MG63 (cell line): ENCODE measurements around the gene ST3GAL6. TPM values are rescaled to one million over a fixed set of nuclear protein-coding genes. Genes with fewer than 3 reads are reported as not detected.

Source experiments
- DNase-seq: peaks from one replicate; pipeline ENCODE4 v3.0.0-alpha.2; 2020
- H3K27me3 ChIP-seq: fragments of 250-450 bp; sonication (Bioruptor Pico); 2 replicates; pipeline ENCODE4 v1.5.1; 2020; ENCODE audit warnings: mild to moderate bottlenecking, moderate library complexity
- H3K36me3 ChIP-seq: fragments of 250-450 bp; sonication (Bioruptor Pico); 2 replicates; pipeline ENCODE4 v1.5.1; 2020; ENCODE audit warnings: mild to moderate bottlenecking, moderate library complexity
- H3K4me3 ChIP-seq: fragments of 250-450 bp; sonication (Bioruptor Pico); 2 replicates; pipeline ENCODE4 v1.5.1; 2020; ENCODE audit warnings: mild to moderate bottlenecking, moderate library complexity
- H3K9me3 ChIP-seq: fragments of 250-450 bp; sonication (Bioruptor Pico); 2 replicates; pipeline ENCODE4 v1.5.1; 2020; ENCODE audit warnings: mild to moderate bottlenecking, moderate library complexity
- total RNA-seq: library from RNA; depleted of rRNA; stranded (reverse); fragments of >200 nt; shearing (Covaris generic); gene quantifications from 2 replicates; pipeline ENCODE4 v1.2.3, GENCODE V29; 2014; ENCODE audit warnings: low replicate concordance

The ST3GAL6 gene
- total RNA-seq, 1 experiment from 2014 or later = 1.4 TPM

DNA sequence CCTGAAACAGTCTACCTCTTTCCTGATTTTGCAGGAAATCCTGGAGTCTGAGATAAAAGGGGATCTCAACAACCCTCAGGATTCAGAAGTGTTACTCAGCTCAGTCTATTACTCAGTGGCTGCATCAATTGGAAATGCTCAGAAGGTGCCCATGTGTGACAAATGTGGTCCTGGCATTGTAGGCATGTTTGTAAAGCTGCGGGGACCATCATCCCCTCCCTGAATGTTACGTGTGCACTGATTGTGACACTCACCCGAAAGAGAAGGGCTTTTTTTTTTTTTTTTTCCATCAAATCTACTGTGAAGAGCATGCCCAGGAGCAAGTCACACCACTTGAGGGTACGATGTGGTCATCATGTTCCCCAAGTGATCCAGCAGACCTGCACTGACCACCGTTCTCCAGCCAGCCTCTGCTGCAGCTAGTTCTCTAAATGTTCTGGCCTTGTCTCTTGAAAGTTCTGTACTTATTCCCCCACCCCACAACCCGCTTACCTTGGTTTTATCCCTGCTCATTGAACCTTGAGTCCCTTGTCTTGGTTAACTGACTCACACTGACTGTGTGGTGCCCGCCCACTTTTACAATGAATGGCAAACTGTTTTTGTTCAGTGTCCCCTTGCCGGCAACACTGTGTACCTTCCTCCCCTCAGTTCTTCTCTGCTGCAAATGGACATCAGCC, 19.8 kb downstream of the ST3GAL6 start:
- DNase-seq = no peak
- H3K9me3 ChIP-seq = no peaks in the 10 kb centered on the region
- no peaks in the 10 kb centered on the region for H3K36me3 ChIP-seq
- no peaks in the 10 kb centered on the region for H3K27me3 ChIP-seq
- H3K4me3 ChIP-seq = no peak overlapping the region

DNA sequence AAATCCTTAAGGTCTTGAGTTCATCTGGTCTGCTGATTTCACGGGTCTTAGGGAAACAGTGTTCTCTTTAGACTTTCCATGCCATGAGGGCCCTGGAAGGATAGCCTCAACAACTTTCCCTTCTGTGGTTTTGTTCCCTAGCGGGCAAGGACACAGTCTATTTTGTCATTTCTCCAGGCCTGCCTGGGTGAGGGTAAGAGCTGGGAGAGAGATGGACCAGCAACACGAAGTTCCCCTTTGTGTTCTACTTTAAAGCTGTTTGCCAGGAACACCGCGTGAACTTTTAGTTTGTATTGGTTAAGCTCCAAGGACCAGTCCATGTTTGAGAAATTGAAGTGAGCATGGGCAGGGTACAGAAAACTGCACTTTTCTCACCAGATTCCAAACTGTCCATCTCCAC, 20.9 kb downstream of the ST3GAL6 start:
- DNase-seq = no peak
- H3K4me3 ChIP-seq = no peak overlapping the region
- no peaks in the 10 kb centered on the region for H3K36me3 ChIP-seq

DNA sequence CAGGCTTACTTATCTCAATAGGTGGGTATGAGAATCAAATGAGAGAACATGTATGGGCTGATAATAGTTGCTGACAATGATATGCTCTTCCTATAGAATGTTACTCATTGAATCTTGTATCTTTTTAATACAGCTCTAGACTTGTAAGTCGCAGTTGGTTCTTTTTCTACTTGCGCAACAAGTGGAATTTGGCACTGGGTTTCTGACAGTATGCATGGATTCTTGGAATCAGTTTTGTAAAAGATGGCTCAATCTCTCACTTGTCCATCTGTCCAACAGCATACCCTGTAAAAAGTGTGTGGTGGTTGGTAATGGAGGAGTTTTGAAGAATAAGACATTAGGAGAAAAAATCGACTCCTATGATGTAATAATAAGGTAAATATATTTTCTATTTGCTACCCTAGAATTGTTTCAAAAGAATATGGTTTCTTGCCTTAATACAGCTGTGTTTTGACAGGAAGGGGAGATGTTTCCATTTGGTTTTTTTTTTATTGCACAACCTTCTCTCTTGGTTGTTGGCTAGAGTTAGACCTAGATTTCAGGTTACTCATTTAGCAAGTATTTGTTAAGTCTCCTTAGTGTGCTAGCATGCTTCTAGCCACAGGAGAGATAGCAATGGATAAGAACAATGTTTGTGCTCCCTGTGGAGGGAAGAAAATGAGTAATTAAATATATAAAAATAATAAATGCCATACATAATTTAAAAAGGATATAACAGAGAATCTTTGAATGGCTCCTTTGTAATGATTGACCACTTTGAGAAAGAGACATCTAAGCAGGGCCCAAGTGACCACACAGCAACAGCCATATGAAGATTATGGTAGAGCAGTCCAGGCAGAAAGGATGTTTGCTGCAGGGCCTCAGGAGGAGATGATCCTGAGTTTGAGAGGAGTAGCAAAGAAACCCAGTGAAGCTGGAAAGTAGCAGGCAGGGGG, 21.8 kb downstream of the ST3GAL6 start:
- H3K4me3 ChIP-seq = no peak overlapping the region
- no peaks in the 10 kb centered on the region for H3K36me3 ChIP-seq
- no peaks in the 10 kb centered on the region for H3K27me3 ChIP-seq
- no peaks in the 10 kb centered on the region for H3K9me3 ChIP-seq
- peak; percentile 18 for DNase-seq

More for the DNA sequence above, 20.9 kb downstream of the ST3GAL6 start:
- Histone ChIP-seq H3K27me3 (no peaks in the 10 kb centered on the region), H3K9me3 (no peaks in the 10 kb centered on the region)

DNA sequence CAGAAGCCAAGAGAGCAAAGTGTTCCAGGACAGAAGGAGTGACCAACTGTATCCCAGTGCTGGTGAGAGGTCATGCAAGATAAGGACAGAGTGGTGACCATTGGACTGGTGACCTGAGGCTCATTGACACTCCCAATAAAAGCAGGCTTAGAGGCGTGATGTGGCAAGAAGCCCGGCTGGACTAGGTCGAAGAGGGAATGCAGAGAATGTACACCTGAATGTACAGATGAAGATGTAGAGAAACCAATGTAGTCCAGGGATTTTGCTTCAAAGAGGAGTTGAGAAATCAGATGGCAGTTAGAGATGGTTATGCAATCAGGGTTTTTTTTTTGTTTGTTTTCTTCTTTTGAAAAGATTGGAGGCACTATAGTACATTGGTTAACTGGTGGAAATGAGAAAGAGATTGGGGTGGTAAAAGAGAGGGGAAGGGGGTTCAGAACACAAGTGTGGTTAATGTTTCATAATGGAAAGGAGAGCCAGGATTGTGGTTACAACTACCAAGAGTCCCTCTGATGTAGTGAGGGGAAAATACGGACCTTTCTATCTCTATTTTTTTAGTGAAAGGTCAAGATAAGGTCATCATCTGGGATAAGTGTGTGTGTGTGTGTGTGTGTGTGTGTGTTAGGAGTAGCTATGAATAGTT, 23.3 kb downstream of the ST3GAL6 start:
- DNase-seq = no peak
- Histone ChIP-seq H3K4me3 (no peak overlapping the region), H3K9me3 (no peaks in the 10 kb centered on the region), H3K36me3 (no peaks in the 10 kb centered on the region), H3K27me3 (no peaks in the 10 kb centered on the region)

DNA sequence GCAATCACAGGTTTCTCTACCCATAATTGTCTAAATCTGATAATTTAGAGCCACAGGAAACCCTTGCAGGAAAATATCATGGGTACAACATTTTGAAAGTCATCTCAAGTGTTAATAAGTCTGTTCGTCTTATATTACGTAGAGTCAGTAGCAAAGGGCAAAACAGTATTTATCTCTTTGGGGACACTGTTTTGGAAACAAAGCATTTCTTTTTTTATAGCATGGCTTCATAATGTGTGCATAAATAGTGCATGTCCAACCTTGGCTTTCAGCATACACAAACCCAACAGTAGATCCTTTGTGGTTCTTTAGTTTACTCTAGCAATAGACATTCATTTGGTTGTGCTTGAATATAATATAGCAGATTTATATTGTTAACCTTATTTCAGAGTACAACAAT, 24.0 kb downstream of the ST3GAL6 start:
- Histone ChIP-seq H3K4me3 (no peak overlapping the region), H3K9me3 (no peaks in the 10 kb centered on the region), H3K36me3 (no peaks in the 10 kb centered on the region), H3K27me3 (no peaks in the 10 kb centered on the region)
- DNase-seq = no peak

DNA sequence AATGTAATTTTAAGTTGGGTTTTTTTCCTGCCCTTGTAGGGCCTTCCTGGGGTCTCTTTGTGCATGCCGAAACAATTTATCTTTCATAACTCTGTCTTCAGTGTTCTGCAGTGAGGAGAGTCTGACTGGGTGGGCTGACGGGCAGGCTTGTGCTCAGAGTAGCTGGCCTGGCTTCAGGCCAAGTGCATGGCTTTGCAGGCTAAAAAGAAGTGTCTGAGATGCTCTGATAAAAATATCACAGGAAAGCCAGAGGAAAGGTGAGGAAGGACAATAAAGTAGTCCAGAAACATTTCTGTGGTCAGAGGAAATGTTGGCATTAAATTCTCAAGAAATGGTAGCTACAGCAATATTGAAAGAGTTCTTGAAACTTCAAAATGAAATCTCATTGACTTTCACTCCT, 25.5 kb downstream of the ST3GAL6 start:
- Histone ChIP-seq H3K36me3 (no peaks in the 10 kb centered on the region), H3K4me3 (no peak overlapping the region), H3K27me3 (no peaks in the 10 kb centered on the region), H3K9me3 (no peaks in the 10 kb centered on the region)
- no peak for DNase-seq

DNA sequence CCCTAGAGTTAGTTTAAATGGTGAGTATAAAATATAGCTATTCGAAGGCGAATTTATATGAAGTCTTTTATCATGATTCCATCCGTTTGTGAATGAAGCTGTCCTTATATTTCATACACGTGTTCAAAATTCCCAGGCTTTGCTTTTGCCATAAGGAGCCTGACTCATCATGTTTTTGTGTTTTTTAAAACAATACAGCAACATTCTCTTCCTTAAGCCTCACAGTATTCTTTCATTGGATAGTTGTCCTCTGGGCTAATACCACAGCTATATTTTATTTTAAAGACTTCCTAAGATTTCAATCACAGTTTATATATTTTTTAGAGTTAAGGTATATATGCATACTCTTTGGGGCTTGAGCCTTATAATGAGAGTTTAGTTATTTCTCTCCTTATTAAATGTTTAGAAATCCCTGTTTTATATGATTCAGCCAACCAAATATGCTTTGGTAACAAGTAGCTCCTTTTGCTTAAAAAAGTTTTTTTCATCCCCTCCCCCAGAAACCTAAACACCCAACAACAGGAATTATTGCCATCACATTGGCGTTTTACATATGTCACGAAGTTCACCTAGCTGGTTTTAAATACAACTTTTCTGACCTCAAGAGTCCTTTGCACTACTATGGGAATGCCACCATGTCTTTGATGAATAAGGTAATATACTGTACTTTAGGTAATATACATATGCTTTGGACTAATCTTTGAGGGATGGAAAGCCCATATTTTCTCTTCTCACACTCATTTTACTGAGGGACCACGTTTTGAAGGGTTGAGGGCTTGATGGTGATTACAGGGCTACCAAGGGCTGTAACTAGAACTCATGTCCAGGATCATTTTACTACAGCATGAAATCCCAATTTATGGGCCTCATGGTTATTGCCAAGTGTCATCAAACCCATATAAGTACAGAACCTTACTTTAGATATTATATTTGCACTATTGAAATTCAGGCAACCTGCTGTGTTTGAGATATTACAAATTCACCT, 28.5 kb downstream of the ST3GAL6 start:
- Histone ChIP-seq H3K27me3 (no peaks in the 10 kb centered on the region), H3K36me3 (no peaks in the 10 kb centered on the region; the same call in 1 of the 2 replicates), H3K9me3 (no peaks in the 10 kb centered on the region), H3K4me3 (no peak overlapping the region)
- no peak for DNase-seq

DNA sequence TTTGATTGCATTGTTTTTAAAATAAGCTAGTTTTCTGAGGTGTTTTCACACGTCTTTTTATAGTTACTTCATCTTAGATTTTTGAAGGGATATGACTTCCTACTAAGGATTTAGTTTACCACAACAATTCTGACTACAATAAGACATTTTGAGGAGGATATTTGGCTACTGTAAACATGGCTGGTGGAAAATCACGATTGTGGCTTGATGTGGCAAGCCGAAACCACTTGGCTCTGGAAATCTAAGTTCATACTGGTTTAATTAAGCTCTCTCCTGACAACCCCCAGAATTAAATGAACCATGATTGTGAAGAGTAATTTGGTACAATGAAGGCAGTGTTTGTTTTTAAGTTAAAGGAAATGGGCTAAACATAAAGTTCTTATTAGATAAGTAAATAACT, 30.8 kb downstream of the ST3GAL6 start:
- no peak for DNase-seq
- H3K27me3 ChIP-seq = no peaks in the 10 kb centered on the region
- no peaks in the 10 kb centered on the region for H3K9me3 ChIP-seq
- H3K36me3 ChIP-seq = peaks cover 11% of the 10 kb centered on the region
- H3K4me3 ChIP-seq = no peak overlapping the region

DNA sequence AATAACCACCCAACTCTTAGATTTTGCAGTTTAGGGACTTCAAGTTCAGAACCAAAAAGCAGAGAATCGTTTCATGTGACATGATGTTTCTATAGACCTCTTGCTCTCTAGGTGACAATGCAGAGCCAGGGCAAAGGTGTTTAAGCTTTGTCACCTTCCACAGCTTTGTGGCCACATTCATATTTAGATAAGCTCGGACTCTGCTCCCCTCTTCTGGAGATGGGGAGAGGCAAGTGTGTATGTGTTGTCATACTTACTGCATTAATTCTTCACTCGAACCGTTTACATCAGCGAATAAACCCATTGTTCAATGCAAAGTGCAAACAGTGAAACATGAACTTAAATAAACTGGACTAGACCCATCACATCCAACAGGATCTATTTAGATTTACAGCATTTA, 33.2 kb downstream of the ST3GAL6 start:
- Histone ChIP-seq H3K36me3 (peaks cover 20% of the 10 kb centered on the region), H3K27me3 (no peaks in the 10 kb centered on the region)

DNA sequence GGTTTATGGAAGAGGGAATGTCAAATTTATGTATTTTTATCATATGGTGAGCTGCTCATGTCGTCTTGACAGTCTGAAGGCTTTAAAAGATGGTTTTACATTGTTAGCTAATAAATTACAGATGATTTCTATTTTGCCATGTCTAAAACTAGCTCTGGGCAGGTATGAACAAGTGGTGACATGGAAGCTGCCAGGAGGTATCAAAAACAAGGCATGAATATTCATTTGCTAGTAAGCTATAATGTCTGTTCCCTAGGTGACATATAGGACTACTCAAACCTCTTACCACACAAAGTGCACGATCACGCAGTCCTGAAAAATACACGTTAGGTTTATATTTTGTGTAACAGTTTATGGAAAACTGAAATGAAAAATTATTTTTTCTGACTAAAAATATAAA, 34.8 kb downstream of the ST3GAL6 start:
- DNase-seq = no peak
- no peaks in the 10 kb centered on the region for H3K9me3 ChIP-seq
- H3K4me3 ChIP-seq = no peak overlapping the region
- H3K27me3 ChIP-seq = no peaks in the 10 kb centered on the region
- H3K36me3 ChIP-seq = peaks cover 32% of the 10 kb centered on the region

More for the DNA sequence above, 33.2 kb downstream of the ST3GAL6 start:
- Histone ChIP-seq H3K9me3 (no peaks in the 10 kb centered on the region), H3K4me3 (no peak overlapping the region)
- no peak for DNase-seq

DNA sequence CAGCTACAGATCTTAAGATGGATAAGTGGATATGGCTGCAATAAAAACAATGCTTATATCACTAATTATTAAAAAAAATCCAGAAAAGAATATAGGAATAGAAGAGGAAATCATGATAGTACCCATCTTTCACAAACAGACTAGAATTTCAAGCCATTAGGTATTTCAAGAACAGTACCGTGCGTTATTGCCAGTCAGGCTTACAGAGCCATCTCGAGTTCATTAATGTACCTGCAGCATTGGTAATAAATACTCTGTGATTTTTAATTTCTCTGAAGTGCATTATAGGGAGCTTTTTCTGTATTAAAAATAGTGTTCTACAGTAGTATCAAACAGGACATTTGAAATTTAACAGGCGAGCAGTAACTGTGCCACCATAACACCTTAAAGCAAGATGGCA, 35.7 kb downstream of the ST3GAL6 start:
- H3K27me3 ChIP-seq = no peaks in the 10 kb centered on the region
- no peak for DNase-seq
- no peak overlapping the region for H3K4me3 ChIP-seq
- no peaks in the 10 kb centered on the region for H3K9me3 ChIP-seq
- H3K36me3 ChIP-seq = peaks cover 39% of the 10 kb centered on the region

DNA sequence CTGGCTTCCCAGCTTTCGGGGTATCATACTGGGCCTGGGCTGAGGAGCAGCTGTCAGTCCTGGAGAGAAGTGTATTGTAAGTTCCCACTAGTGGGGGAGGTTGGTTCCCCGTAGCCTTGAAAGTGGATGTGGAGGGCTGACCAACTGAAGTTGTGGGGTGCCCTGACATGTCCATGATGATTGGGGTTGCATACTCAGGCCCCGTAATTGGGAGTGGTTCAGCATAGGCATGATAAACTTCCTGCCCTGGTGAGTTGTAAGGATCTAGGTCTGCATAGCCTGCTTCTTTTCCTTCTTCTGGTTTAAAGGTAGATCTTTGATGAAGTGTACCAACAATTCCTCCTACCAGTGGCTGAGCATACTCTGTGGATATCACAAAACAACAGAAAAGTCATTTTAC, 36.3 kb downstream of the ST3GAL6 start:
- H3K4me3 ChIP-seq = no peak overlapping the region
- no peaks in the 10 kb centered on the region for H3K9me3 ChIP-seq
- no peak for DNase-seq
- no peaks in the 10 kb centered on the region for H3K27me3 ChIP-seq
- peaks cover 42% of the 10 kb centered on the region for H3K36me3 ChIP-seq

DNA sequence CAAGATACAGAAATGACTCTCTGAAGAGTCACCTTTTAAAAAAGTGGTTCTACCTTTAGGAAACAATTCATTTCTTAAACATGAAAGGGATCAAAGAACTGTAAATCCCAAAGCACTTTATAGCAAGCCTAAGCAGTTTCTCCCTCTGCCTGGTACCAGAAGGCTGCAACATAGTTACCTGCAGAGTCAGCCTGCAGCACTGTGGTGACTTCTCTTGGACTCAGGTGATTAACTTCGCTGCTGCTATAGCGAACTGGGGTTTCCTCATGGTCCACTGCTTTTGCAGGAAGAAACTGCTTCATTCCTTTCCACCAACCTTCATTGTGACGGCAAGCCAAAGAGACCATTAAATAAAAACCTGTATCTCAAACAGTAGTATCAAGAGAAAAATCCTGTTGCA, 37.3 kb downstream of the ST3GAL6 start:
- no peak for DNase-seq
- H3K36me3 ChIP-seq = peaks cover 51% of the 10 kb centered on the region
- no peaks in the 10 kb centered on the region for H3K27me3 ChIP-seq
- no peak overlapping the region for H3K4me3 ChIP-seq
- H3K9me3 ChIP-seq = 0 out of 2 replicates have a peak, but pooled peaks cover 2% of the 10 kb centered on the region

DNA sequence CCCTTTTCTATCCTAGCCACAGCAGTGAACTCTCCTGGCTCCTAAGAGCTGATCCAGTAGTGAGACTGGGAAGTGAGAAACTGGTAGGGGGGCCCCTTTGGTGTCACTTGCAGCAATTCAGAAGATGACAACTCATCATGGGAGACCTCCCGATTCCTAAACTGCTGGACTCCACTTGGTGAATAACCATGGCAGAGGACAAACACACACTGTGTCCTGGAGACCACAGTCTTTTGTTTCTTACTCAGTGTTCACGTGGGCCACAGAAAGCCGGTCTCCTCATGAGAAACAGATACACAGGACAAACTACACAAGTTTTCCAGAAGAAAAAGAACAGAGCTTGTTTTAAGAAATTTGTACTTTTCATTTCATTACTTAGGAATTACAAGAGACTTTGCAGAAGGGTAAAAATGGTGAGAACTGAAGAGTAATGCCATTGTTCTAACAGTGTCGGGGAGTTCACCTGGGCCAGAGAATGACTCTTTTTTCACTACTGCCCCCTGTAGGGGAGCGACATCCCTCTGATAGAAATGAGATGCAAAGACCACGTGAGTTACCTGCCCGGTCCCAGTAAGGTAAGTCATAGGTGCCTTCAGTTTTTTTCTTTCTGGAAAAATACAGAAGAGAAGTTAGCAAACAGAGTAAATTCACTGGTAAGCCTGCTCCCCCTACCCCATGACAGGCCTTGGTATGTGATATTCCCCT, 38.1 kb downstream of the ST3GAL6 start:
- Histone ChIP-seq H3K27me3 (no peaks in the 10 kb centered on the region), H3K4me3 (no peak overlapping the region), H3K36me3 (peaks cover 59% of the 10 kb centered on the region), H3K9me3 (0 out of 2 replicates have a peak, but pooled peaks cover 2% of the 10 kb centered on the region)
- DNase-seq = no peak

DNA sequence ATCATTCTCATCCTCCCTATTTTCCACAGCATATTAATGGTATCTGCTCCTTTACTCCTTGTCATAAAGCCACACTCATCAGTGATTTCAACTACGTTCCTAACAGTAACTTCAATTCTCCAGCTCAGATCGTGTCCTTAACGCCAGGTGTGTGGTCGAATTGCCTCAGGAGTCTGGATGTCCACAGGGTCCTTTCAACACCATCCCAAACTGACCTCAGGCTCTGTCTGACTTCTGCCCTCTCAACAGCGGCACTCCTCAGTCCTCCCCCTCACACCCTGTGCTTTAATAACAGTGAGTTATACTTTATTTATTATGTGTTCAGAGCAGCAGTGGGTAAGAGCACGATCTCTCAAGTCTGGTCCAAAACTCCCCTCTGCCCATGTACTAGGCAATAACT, 42.4 kb downstream of the ST3GAL6 start:
- H3K36me3 ChIP-seq = peaks cover 74% of the 10 kb centered on the region
- no peak for DNase-seq
- no peaks in the 10 kb centered on the region for H3K27me3 ChIP-seq
- H3K9me3 ChIP-seq = 0 out of 2 replicates have a peak, but pooled peaks cover 2% of the 10 kb centered on the region
- no peak overlapping the region for H3K4me3 ChIP-seq

DNA sequence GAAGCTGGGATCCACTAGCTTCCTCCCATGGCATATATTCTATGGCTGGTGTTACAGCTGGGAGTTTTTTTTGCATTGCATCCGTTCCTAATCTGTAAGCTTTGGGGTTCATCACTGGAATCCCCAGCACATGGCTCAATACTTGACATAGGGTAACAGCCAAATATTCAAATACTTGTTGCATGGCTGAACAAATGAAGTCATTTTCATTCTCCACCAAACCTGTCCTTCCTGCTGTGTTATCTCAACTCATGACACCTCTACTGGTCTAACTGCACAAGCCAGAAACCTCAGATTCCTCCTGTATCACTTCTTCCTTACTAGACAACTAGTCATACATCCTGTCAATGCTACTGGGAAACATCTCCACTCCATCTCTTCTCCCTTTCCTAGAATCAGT, 43.4 kb downstream of the ST3GAL6 start:
- Histone ChIP-seq H3K4me3 (no peak overlapping the region), H3K36me3 (peaks cover 75% of the 10 kb centered on the region), H3K9me3 (0 out of 2 replicates have a peak, but pooled peaks cover 2% of the 10 kb centered on the region), H3K27me3 (no peaks in the 10 kb centered on the region)
- DNase-seq = no peak
